Embryonic facial prominence (tissue), 1 donor: ENCODE measurements around the gene ACSS2.

ENCODE experiments used
- DNase-seq: peaks from one replicate; pipeline ENCODE4 v3.0.0-alpha.2; 2016; ENCODE audit errors: extremely low spot score

ACSS2 gene

GRCh38 chr20:34907616-34908469 is 31.4 kb downstream of the ACSS2 start:
- no peak for DNase-seq

GRCh38 chr20:34915131-34915530 is 38.7 kb downstream of the ACSS2 start:
- no peak for DNase-seq

GRCh38 chr20:34915749-34916455 is 39.5 kb downstream of the ACSS2 start:
- DNase-seq = no peak

- DNase-seq = no peak
Observed at GRCh38 chr20:34916774-34917354, 40.5 kb downstream of the ACSS2 start.

GRCh38 chr20:34920055-34920454 is 43.6 kb downstream of the ACSS2 start:
- no peak for DNase-seq

- DNase-seq = no peak
Observed at GRCh38 chr20:34921436-34921835, 45.0 kb downstream of the ACSS2 start.

GRCh38 chr20:34922654-34923381 is 46.4 kb downstream of the ACSS2 start:
- no peak for DNase-seq

GRCh38 chr20:34923414-34923813 is 47.0 kb downstream of the ACSS2 start:
- no peak for DNase-seq

- DNase-seq = no peak
Observed at GRCh38 chr20:34925341-34925740, 48.9 kb downstream of the ACSS2 start.

- DNase-seq = no peak
Observed at GRCh38 chr20:34925981-34926380, 49.6 kb downstream of the ACSS2 start.

- no peak for DNase-seq
Observed at GRCh38 chr20:34926581-34926980, 50.2 kb downstream of the ACSS2 start.

GRCh38 chr20:34927736-34928135 is 51.3 kb downstream of the ACSS2 start:
- DNase-seq = no peak

- no peak for DNase-seq
Observed at GRCh38 chr20:34928411-34928810, 52.0 kb downstream of the ACSS2 start.

- DNase-seq = no peak
Observed at GRCh38 chr20:34931771-34932170, 55.4 kb downstream of the ACSS2 start.

- DNase-seq = no peak
Observed at GRCh38 chr20:34938466-34939163, 62.2 kb downstream of the ACSS2 start.

- DNase-seq = no peak
Observed at GRCh38 chr20:34940081-34940481, 63.7 kb downstream of the ACSS2 start.

GRCh38 chr20:34941226-34941625 is 64.8 kb downstream of the ACSS2 start:
- no peak for DNase-seq

- DNase-seq = no peak
Observed at GRCh38 chr20:34942301-34942700, 65.9 kb downstream of the ACSS2 start.

- no peak for DNase-seq
Observed at GRCh38 chr20:34943808-34944567, 67.6 kb downstream of the ACSS2 start.

- no peak for DNase-seq
Observed at GRCh38 chr20:34945315-34946077, 69.1 kb downstream of the ACSS2 start.
